NT2/D1 (cell line): ENCODE measurements around the gene RWDD4.

ENCODE experiments used
- SUZ12 ChIP-seq: IDR thresholded peaks from 2 replicates; pipeline ENCODE4 v1.6.1; 2011; ENCODE audit not compliant: insufficient read length, insufficient read depth; ENCODE audit errors: extremely low read depth
- YY1 ChIP-seq: IDR thresholded peaks from 2 replicates; pipeline ENCODE4 v1.6.1; 2011; ENCODE audit not compliant: insufficient read length, insufficient read depth
- ZNF274 ChIP-seq: IDR thresholded peaks from 2 replicates; pipeline ENCODE4 v1.6.1; 2011; ENCODE audit warnings: mild to moderate bottlenecking, low read depth, low read length

GRCh38 chr4:183636923-183637322 lies 22.1 kb downstream of the RWDD4 start:
- TF ChIP-seq ZNF274 (no peak), YY1 (no peak), SUZ12 (no peak)
